HG03045 (cell line): ENCODE results near the gene MXD4.
"Not testable (repeated sequence)": the region's sequence is repeated elsewhere in the genome, so short reads cannot be mapped to it uniquely, and the experiment has no call there.

Experiments used
- ATAC-seq: cut with Tn5 transposase; IDR thresholded peaks from one replicate; pipeline ENCODE4 v1.9.1; 2021; ENCODE audit warnings: mild to moderate bottlenecking, moderate library complexity; ENCODE audit not compliant: unreplicated experiment

The MXD4 gene

GRCh38 chr4:2275546-2276251 lies 13.8 kb upstream of the MXD4 start:
- no peak for ATAC-seq

DNA sequence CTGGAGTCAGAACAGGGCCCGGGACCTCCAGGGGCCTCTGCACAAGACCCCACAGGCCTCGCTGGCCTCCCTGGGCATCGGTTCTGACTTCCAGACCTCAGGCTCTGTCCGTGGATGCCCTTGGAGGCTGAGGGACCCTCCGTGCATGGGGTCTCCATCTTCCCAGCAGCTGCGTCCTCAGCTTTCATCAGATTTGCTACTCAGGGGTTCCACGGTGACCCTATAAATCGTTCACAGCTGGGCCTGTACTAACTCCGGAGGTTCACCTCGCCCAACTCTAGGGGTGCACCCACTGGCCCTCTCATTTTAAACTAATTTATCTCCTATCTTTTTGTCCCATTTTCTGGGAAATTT lies 13.1 kb upstream of the MXD4 start:
- not testable (repeated sequence) for ATAC-seq

- ATAC-seq, result no peak
These were observed 12.6 kb upstream of the MXD4 start for GRCh38 chr4:2274320-2275043.

DNA sequence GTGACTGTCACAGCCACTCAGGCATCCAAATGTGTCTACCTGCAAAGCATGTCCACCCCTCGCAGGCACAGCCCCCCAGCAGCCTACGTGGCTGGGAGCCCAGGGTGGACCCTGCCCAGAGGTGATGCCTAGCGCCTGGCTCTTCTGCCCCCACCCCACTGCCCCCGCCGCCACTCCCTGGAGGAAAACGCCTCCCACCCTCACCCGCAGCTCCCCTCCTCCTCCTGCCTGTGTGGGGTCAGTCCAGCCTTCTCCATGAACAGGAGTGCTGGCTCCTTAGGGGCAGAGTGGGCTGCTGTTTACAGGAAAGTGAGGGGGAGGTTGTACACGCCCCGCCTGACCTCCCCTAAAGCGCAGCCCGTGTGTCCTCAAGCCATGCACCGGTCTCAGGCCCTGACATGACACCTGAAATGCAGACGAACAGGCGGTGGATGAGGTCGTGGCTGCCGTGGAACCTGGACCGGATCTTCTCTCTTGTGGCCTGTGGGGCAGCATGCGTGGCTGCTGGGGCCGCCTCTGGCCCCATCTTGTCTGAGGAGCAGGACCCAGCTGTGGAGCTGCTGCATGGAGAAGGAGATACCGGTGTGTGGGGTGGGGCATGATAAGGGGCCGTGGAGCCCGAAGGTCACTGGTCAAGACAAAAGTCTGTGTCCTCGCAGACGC lies 11.9 kb upstream of the MXD4 start:
- ATAC-seq, result no peak

DNA sequence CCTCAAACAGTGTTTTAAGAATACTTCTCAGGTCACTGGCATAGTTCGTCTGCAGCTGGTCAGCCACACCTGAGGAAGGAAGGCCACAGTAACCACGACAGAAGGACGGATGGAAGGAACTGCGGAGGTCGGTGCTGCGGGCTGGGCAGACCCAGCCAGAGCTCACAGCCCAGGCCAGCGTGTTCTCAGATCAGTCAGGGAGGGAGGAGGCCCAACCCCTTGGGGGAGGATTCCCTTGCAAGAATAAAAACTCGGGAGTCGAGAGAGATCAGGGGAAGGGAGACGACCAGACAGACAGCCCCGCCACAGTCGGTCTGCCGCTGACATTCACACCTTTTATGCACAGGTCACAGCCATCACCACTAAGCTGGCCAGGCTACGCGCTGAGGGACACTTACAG lies 11.3 kb upstream of the MXD4 start:
- no peak for ATAC-seq

DNA sequence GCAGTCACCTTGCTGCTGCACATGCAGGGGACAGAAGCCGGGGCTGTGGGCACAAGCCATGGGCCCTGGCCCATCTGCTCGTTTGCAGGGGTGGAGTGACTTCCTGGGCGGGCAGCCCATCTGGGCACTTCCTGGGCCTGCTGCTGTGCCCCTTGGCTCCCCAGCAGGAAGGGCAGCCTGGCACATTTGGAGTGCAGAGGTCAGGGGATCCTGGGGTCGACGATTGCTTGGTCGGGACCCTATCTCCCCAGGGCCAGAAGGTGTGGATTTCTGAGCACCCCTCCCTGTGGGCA lies 10.9 kb upstream of the MXD4 start:
- ATAC-seq, result no peak

DNA sequence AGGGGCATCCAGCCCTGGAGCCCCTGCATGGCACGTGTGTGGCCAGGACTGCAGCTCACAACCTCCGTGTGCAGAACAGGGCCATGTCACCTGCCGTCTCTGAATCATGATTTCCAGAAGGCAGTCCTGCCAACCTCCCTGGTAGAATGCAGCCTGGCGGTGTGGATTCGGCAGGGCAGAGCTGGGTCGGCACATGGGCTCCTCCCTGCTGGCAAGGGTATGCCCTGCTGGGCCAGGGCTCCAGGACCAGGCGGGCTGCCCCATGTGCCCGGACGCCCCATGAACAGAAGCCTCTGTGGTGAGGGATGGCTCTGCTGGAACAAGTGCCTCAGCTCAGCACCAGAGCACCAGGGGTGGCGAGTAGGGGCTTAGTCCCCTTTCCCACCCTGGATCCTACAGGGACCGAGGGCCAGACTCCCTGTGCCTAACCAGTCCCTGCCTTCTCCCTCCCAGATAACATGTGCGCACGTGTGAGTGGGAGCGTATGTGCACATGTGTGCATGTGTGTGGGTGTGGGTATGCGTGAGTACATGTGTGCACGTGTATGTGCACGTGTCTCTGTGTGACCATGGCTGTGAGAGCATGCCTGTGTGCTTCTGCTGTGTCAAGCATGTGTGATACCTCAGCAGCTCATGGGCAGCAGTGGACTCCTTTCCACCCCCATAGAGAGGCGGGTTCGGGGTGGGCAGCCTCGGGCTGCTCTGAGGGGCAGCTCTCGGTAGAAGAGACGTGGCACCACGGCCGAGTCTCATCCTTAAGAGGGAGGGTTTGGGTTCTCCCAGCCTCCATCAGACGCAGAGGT lies 10.3 kb upstream of the MXD4 start:
- ATAC-seq, result no peak

DNA sequence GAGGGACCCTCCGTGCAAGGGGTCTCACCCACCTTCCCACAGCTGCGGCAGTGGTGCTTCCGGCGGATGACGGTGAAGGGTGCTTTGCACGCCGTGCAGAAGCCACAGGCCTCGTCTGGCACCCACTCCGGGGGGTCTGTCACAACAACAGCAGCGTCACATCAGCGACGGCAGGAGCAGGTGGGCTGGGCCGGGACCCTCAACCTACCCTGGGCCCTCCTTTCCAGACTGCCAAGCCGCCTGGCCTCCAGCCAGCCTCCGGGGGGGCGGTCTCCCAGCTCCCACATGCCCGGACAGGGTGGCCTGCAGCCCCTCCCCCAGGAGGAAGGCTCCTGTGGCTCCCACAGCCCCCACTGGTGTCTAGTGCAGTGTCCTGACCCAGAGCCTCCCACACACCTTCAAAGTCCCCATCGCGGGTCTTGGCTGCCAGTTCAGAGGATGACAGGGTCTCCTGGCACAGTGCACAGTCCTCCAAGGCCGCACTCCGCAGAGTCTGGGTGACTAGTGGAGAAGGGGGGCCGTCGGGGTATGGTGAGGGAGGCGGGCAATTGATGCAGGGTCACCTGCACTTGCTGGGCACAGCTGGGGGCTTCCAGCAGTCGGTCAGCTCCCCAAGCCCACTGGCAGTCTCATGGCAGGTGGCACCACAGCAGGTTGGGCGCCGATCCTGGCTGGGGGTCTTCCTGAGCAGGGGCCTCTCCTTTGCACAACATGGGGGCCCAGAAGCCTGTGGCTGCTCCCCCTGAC lies 9.5 kb upstream of the MXD4 start:
- no peak for ATAC-seq

DNA sequence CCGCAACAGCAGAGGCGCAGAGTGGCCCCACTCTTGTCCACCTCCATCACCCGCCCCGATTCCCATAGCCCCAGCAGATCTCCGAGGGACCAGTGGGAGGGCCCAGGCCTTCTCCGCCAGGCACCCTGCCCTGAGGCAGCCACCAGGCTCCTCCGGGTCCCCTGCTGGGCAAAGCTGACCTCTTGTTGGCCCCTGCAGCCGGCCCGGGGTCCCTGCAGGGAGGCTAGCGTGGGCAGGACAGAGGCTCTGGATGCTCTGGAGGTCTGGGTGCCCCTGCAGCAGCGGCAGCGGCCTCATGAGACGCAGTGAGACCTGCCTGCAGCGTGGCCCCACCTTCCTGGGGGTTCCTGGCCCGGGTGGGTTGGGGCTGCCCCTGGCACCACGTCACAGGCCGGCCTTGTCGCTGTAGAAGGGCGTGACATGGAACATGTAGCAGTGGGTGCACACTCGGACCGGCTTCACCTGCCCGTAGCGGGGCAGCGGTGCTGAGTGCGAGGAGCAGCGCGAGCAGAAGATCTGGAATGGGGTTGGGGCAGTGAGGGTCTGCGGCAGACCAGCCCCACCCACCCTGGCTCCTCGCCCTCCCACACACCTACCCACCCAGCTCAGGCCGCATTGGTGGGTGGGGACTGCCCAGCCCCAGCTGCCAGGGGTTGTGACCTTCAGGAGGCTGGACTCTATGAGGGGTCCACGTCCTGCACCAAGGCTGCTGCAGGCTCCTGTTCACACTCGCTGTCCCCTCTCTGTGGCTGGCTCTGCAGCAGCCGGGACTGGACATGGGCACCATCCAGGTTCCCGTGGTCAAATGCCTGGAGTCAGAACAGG lies 8.6 kb upstream of the MXD4 start:
- ATAC-seq, result no peak

DNA sequence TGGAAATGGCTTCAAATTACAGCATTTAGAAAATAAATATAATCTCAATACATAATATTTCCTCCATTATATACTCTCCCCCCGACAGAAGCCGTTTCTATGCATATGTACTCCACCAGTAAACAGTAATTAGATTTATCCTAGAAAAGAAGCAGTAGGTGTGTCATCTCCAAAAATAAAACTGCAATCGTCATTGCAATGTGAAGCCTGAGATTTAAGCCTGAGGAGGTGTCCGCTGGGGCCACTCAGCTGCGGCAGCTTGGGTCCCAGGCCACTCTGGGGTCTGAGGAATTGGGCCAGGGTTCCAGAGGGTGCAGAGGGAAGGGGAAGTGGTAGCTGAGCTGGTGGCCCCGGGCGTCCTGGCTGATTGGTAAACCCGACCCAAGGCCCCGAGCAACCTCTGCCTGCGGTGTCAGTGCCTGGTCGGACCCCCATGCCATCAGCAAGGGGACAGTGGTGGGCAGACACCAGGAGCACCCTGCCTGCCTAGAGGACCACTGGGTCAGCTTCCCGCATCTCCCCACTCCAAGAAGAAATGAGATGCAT lies 7.8 kb upstream of the MXD4 start:
- no peak for ATAC-seq

- no peak for ATAC-seq
These were observed 7.3 kb upstream of the MXD4 start for GRCh38 chr4:2269206-2269531.

- no peak for ATAC-seq
These were observed 6.7 kb upstream of the MXD4 start for GRCh38 chr4:2268357-2269205.

- ATAC-seq, result no peak
These were observed 5.9 kb upstream of the MXD4 start for GRCh38 chr4:2267841-2268240.

DNA sequence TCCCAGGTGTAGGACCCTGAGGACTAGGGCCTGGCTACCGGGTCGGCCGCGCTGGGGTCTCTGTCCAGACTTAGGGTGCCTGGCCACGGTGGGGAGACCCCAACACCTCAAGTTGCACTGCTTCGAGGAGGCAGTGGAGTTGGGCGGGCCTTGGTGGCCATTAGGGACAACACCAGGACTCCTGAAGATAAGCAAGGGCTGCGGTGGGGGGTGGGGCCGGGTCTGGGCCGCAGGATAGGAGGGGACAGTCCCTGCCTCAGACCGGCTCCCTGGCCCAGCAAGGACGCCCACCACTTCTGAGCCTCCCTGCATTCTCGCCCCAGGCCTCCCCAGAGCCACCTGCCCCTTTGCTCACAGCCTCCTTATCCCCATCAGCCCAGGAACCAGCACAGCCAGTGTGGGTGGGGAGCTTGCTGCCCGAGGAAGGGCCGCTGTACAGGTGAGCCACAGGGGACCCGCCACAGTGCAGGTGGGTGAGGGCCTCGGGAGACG lies 5.5 kb upstream of the MXD4 start:
- ATAC-seq, result no peak

DNA sequence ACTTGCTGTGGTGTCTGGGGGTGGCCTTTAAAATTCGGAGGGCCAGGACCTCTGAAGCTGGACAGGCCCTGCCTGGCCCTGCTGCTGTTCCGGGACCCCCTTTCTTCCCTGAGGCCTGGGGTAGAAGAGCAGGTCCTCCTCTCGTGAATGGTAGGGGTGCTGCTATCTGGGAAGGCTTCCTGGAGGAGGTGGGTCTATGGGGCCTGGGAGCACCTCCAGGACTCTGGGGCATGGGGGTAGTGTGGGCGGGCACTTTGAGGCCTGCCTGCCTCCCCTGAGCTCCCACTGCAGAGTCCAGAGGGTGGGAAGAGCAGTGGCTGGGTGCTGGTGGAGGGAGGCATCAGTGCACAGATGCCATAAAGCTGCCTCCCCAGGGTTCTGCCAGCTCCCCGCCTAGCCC lies 4.9 kb upstream of the MXD4 start:
- no peak for ATAC-seq

DNA sequence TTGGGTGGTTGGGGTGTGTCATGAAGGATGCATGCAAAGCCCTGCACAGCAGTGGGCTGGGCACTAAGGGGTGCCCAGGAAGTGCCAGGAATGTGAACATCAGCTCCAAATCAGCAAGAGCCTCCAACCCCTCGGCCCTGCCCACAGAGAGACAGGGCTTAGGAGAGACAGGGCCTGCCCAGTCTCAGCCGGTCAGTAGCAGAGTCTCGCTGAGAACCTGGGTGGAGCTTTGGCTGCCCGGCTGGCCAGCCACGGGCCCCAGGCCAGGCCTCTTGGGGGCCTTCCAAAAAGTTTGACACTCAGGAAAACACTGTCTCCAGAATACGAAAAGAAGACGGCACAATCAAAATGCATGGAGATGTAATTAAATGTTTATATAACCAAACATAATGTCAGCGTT lies 4.3 kb upstream of the MXD4 start:
- ATAC-seq, result no peak

DNA sequence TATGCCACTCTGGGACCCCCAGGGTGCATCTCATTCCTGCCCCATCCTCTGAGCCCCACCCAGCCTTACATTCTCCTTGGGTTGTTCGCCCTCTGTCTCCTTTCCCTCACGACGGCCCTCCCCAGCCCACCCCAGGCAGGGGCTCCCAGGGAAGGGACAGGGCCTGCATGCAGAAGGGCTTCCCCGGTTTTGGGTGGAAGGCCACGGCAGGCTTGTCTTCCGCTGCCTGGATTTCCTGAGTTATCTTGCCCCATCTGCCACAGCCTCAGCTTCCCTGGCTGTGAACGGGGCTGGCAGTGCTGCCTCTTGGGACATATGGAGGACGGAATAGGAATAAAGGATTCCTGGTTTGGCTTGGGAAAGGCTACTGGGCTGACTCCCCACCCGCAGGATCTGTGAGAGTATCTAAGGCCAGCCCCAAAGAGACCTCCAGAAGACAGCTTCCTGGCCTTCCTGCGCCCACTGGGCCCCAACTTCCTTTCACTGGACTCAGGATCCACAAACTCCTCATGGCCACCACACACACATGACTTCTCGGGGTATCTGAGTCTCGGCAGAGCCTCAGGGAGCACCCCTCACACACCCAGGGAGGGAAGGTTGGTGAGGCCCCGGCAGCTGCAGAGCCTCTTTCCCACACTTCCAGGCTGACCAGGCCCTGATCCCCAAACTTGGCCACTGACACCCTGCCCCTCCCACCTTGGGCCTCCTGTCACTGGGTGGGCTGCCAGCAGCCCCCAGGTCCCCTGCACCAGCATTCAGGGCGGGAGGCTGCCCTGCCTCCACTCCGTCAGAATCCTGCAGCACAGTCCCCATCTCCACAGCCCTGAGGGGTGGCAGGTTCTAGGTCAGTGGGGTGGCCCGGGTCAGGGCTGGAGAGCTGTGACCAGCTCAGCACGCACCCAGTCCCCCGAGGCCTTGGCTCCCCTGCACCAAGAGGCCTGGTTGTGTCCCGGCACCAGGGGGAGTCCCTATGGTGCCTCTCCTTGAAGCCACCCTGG lies 3.5 kb upstream of the MXD4 start:
- no peak for ATAC-seq
